Activated CD4-positive, CD25-positive, alpha-beta regulatory T cell treated with anti-CD3 and anti-CD28 coated beads, Interleukin-2, amount 50 U/mL, for 24 hours (primary cell): ENCODE data around the gene DNM1.
"Not testable (repeated sequence)": the region's sequence is repeated elsewhere in the genome, so short reads cannot be mapped to it uniquely, and the experiment has no call there.

ENCODE experiments used
- ATAC-seq, 2 donors: fragments of 150-1000 bp; cut with Tn5 transposase; one replicate each; pipeline ENCODE4 v1.10.0; 2021; ENCODE audit warnings: mild to moderate bottlenecking in 1 of 2, moderate library complexity in 1 of 2

The DNM1 gene

GRCh38 chr9:128253140-128253990, 50.2 kb downstream of the DNM1 start:
- ATAC-seq, result no peak

DNA sequence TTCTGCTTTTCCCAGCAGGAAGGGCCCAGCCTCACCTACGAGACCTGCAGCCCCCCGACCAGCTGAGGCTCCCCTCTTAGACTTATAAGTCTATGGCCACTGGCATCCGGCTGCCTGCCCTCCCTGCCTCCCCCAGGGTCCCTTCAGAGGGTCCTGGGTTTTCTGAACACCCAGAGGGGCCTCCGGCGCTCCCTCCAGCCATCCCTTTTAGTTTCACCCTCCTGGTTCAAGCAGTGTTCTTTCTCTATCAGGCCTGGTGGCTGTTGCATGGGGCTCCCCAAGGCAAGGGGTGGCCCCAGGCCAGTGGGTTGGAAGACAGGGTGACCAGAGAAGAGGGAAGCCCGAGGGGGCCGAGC, 50.8 kb downstream of the DNM1 start:
- no peak for ATAC-seq

DNA sequence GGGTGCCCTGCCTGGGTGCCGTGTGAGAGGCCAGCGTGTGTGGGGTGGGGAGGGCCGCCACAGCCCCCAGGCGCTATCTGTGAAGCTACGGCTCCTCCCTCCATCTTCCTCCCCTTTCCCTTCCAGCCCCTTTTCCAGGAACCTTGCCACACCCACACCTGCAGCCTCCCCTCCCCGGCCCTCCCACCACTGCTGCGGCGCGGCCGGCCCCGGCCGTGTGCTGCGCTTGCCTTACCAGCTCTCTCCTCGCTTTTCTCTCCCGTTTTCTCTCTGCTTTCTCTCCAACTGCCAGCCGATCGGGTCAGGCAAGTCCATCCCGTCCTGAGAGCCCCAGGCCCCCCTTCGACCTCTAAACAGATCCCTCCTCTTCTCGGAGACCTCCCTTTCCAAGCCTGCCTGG, 51.2 kb downstream of the DNM1 start:
- no peak for ATAC-seq

GRCh38 chr9:128254855-128255759, 51.9 kb downstream of the DNM1 start:
- no peak for ATAC-seq

DNA sequence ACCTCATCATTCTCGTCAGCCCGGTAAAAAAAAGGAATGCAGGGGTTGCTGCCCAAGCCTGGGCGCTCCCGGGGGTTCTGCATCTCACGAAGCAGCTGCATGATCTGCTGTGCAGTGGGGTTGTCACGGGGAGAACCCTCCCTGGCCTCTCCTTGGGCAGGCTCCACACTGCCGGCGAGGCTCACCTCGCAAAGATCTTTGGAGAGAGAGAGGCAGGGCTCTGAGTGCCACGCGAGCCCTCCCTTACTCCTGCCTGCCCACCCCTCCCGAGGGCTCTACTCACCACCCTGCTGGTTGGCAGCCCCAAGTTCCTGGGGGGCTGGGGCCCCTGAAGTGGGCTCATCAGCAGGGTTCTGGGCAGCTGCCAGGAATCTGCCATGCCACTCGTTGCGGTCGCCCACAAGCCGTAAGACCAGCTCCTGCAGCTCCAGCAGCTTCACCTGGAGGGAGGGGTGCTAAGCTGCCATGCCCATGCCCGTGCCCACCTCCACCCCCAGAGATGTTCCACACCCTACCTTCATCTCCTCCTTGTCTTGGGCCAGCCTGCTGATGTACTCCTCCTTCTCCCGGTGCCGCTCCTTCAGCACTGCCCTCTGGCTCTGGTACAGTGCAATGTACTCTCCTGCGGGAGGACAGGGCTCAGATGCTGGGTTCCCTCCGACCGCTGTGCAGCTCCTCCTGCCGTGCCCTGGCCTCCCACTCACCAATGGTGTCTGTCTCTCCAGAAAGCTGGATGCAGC, 54.1 kb downstream of the DNM1 start:
- ATAC-seq, result no peak

- no peak for ATAC-seq
These were observed 54.7 kb downstream of the DNM1 start for GRCh38 chr9:128257907-128258306.

GRCh38 chr9:128258326-128258725, 55.1 kb downstream of the DNM1 start:
- no peak for ATAC-seq

- ATAC-seq, result no peak
These were observed 56.0 kb downstream of the DNM1 start for GRCh38 chr9:128259156-128259555.

- ATAC-seq, result no peak
These were observed 57.2 kb downstream of the DNM1 start for GRCh38 chr9:128260340-128260739.

- ATAC-seq, result no peak
These were observed 59.5 kb downstream of the DNM1 start for GRCh38 chr9:128262687-128263086.

GRCh38 chr9:128265348-128265847, 62.2 kb downstream of the DNM1 start:
- ATAC-seq, result no peak

DNA sequence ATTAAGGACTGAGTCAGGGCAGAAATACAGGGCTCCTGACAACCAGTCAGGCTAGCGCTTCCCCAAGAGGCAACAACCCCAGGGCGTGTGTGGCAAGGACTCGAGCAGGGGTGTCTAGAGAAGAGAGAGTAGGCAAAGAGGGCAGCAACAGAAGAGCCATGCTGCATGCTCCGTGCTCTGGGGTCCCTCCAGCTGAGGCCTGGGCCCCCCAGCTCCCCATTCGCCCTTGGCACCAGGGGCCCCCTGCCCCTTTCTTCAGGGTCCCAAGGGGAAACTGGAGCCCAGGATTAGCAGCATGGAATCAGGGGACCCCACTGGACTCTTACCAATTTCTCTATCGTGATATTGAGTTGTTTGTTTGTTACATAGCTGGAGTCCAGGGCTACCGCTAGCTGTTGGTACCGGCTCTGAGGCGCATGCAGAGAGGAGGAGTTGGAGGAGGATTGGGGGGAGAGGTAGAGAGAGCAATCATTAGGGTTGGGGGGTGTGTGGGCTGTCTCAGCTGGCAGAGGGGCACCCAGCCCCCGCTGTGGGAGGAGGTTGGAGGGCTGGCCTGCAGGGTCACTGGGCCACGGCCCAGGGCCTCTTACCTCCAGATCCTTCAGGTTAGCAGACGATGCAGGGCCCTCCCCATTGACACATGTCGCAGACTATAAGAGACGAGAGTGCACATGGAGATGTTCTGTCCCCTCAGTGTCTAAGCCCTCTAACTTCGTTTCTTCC, 63.9 kb downstream of the DNM1 start:
- ATAC-seq, result no peak

GRCh38 chr9:128271112-128271511, 67.9 kb downstream of the DNM1 start:
- no peak for ATAC-seq

DNA sequence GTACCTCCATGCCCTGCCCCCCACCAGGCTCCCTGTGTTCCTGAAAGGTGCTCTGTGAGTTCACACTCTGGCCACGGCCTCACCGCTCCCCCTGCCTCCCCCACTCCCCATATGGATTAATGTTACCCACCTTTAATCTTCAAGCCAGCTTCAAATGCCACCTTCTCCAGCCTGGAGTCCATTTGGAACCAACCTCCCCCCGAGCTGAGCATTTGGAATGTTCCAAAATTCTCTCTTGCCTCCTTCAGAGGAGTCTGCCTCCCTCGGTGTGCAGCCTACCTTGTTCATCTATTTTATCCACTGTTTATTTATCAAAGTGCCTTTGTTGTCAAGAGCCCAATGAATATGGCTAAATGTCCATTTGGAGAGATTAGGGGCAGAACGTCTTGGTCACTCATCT, 68.3 kb downstream of the DNM1 start:
- no peak for ATAC-seq

- no peak for ATAC-seq
These were observed 71.1 kb downstream of the DNM1 start for GRCh38 chr9:128274245-128274644.

DNA sequence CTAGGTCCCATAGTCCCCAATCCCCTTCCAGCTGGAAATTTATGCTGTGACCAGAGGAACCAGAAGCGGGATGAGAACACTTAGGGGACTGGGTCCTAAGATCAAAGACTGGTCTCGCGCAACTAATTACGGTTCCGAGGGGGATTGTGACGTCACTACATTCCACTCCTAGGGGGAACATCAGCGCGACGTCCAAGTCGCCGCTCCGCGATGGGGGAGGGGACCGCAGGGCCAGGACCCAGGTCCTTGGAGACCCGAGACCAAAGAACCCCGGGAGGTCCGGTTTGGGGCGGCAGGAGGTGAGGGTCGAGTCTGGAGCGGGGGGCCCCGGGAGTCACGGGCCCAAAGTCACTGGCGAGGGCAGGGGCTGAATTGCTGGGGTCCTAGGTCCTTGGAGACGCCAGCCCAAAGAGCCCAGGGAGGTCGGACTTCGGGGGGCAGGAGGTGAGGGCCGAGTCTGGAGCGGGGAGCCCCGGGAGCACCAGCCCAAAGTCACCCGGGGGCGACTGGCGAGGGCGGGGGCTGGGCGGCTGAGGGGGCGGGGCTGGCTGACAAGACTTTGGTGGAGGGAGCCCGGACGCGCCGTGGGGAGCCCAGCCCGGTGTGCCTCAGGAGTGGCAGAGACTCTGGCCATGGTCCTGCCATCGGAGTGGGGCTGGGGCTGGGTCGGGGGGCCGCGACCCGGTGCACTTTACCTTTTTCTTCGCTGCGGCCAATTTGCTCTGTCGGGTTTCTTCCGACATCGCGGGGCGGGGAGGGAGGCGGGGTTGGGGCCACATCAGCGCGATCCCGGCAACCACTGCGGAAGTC, 72.2 kb downstream of the DNM1 start, which contains the start of gene GOLGA2:
Gene GOLGA2, minus strand, starts transcription at position 810 of the 810 bp plus-strand sequence. Its CDS starts 31 bp downstream, at position 779.
- peak; percentile 64 to 68 for ATAC-seq

DNA sequence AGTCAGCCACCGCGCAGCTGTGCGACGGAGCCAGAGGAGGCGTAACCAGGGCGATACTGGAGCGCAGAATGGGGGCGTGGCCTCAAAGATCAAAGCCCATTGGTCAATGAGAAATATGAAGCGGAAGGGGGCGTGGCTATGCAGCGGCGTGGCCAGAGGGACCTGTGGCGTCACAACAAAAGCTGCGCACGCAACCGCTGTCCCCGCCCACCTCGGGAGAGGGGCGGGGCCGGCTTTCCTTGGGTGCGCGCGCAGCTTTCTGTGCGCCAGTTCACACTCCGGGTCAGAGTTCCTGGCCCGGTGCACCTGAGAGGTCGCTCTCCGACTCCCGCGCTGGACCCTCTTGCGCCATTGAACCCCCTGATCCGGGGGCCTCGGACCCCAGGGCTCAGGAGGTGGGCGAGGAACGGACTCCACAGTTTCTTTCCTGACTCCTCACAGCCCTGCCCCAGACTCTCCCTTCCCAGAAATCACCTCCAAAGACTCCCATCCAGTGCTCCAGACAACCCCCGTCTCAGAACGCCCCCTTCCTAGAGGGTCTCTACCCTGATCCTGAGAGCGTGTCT, 72.9 kb downstream of the DNM1 start, which contains the start of gene SWI5:
Gene SWI5, plus strand, starts transcription at position 269 of the 566 bp plus-strand sequence.
- ATAC-seq, result peak; percentile 98 to 99

DNA sequence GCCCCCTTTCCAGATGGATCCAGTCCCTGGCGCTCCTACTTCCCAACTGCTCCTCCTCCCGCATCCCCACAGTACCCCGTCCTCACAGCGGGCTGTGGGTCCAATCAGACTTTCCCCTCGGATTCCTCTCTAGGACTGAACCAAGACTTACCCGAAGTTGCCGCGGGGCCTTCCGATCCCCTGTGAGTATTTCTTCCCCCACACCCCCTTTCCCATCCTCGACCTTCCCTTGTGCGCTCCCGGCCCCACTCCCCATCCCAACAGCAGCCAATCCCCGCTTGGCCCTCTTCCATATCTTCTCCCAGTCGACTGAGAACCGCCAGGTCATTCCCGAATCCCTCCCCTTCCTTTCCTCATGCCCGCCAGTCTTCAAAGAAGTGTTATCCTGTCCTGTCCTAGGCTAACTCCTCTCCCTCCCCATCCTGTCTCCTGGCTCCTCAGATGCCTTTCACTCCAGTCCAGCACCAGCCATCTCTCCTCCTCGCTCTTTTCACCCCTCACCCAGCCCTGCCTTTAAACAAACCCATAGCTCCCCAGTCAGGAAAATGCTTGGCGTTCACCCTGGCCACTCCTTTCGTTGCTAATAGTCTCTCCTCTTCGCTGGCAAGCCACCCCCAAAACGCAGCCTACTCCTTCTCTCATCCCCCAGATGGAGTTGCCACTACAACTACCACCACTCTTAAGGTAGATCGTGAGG, 73.5 kb downstream of the DNM1 start:
- no peak for ATAC-seq

GRCh38 chr9:128279088-128280073, 76.2 kb downstream of the DNM1 start:
- ATAC-seq, result not testable (repeated sequence)
